ENCODE measurements around the gene PPIG.
"Not testable (repeated sequence)": the region's sequence is repeated elsewhere in the genome, so short reads cannot be mapped to it uniquely, and the experiment has no call there.

PPIG gene

DNA sequence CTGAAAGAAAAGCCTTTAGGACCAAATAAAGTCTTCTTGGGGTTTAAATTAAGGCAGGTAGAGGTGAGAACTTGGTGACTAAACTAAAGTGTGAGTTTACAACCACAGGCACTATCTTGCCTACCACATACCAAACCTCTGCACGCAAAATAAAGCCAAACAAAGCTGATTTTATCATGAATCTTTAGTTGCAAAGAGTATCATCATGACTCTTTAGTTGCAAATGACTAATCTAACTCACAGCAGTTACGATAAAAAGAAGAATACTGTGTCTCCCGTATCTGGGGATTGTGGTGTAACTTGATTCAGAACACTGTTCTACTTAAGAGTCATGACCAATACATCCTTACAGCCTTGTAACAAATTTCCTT is 98.9 kb downstream of the PPIG start:
- TF ChIP-seq CTCF (conservative IDR thresholded peaks at IDR 0.05; ENCODE audit: control insufficient read depth, insufficient read depth, low read depth, low read length): no peak
- H3K4me3 ChIP-seq (ENCODE audit: control insufficient read depth, low read depth, low read length): no peak overlapping the region
- no peak for DNase-seq (ENCODE audit: low read depth)

- no peak overlapping the region for H3K4me3 ChIP-seq (ENCODE audit: control insufficient read depth, low read depth, low read length)
- TF ChIP-seq CTCF (conservative IDR thresholded peaks at IDR 0.05; ENCODE audit: control insufficient read depth, insufficient read depth, low read depth, low read length): no peak
- no peak for DNase-seq (ENCODE audit: low read depth)
These were observed 99.4 kb downstream of the PPIG start for GRCh38 chr2:169683425-169684134.

- DNase-seq (ENCODE audit: low read depth): no peak
- TF ChIP-seq CTCF (conservative IDR thresholded peaks at IDR 0.05; ENCODE audit: control insufficient read depth, insufficient read depth, low read depth, low read length): no peak
- H3K4me3 ChIP-seq (ENCODE audit: control insufficient read depth, low read depth, low read length): no peak overlapping the region
These were observed 100.0 kb downstream of the PPIG start for GRCh38 chr2:169684135-169684565.

DNA sequence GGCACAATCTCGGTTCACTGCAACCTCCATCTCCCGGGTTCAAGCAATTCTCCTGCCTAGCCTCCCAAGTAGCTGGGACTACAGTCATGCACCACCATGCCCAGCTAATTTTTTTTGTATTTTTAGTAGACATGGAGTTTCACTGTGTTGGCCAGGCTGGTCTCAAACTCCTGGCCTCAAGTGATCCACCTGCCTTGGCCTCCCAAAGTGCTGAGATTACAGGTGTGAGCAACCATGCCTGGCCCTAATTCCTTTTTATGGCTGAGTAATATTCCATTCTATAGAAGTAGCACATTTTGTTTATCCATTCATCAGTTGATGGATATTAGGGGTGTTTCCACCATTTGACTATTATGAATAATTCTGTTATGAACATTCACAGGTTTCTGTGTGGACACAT is 100.6 kb downstream of the PPIG start:
- H3K4me3 ChIP-seq (ENCODE audit: control insufficient read depth, low read depth, low read length); DNase-seq (ENCODE audit: low read depth): not testable (repeated sequence)

DNA sequence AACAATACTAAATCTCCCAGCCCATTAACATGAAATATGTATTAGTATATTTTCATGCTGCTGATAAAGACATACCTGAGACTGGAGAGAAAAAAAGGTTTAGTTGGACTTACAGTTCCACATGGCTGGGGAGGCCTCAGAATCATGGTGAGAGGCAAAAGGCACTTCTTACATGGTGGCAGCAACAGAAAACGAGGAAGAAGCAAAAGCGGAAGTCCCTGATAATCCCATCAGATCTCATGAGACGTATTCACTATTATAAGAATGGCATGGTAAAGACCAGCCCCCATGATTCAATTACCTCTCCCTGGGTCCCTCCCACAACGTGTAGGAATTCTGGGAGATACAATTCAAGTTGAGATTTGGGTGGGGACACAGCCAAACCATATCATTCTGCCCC is 102.7 kb downstream of the PPIG start:
- H3K4me3 ChIP-seq (ENCODE audit: control insufficient read depth, low read depth, low read length); DNase-seq (ENCODE audit: low read depth): not testable (repeated sequence)

DNA sequence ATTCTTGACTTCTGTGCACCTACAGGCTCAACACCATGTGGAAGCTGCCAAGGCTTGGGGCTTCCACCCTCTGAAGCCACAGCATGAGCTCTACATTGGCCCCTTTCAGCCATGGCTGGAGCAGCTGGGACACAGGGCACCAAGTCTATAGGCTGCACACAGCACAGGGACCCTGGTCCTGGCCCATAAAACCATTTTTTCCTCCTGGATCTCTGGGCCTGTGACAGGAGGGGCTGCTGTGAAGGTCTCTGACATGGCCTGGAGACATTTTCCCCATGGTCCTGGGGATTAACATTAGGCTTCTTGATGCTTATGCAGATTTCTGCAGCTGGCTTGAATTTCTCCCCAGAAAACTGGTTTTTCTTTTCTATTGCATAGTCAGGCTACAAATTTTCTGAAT is 103.8 kb downstream of the PPIG start:
- DNase-seq (ENCODE audit: low read depth); H3K4me3 ChIP-seq (ENCODE audit: control insufficient read depth, low read depth, low read length): not testable (repeated sequence)

DNA sequence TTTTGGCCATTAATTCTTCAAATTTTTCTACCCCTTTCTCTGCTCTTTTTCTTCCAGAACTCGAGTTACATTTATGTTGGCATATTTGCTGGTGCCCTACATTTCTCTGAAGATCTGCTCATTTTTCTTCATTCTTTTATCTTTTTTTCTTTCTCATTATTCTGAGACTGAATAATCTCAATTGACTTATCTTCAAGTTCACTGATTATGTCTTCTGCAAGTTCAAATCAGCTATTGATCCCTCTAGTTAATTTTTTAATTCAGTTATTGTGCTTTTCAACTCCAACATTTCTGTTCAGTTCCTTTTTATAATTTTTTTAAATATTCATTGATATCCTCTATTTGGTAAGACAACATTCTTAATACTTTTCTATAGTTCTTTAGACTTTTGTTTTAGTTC is 106.8 kb downstream of the PPIG start:
- H3K4me3 ChIP-seq (ENCODE audit: control insufficient read depth, low read depth, low read length): no peak overlapping the region
- no peak for TF ChIP-seq CTCF (conservative IDR thresholded peaks at IDR 0.05; ENCODE audit: control insufficient read depth, insufficient read depth, low read depth, low read length)
- no peak for DNase-seq (ENCODE audit: low read depth)

Data from fibroblast of mammary gland (primary cell).